CD4-positive, alpha-beta T cell treated with Interleukin-15 for 4 hours (primary cell): ENCODE results near the gene LOXL3.
A peak's percentile ranks its signal among the peaks of the same experiment; 100 is the strongest.

ENCODE experiments used
- DNase-seq: peaks from one replicate; pipeline ENCODE4 v3.0.0-alpha.2; 2020; ENCODE audit warnings: low spot score

Gene LOXL3

DNA sequence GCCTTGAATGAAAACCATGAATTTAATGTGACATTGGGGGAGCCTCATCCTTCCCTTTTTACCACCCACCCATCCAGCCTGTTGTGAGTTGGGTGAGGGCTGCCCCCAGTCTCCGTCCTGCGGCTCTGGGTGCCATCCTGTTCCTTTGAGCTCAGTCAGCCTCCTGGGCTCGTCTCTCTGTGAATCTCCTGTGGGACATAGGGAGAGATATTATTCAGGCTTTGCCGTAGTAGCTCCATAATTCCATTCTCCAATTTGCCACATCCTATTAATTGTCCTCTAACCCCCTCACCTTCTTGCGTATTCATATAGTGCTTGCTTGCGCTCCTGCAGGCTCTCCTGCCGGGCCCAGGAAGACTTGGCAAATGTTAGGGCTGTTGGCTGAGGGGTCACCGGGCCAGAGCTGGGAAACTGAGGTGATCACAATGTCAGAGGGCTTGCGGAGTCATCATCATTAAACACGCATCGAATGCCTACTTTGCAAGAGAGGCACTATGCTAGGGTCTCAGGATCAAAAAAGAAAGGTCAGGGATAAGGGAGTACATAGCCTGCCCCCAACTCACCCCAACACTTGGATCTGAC is 27.0 kb downstream of the LOXL3 start:
- no peak for DNase-seq

DNA sequence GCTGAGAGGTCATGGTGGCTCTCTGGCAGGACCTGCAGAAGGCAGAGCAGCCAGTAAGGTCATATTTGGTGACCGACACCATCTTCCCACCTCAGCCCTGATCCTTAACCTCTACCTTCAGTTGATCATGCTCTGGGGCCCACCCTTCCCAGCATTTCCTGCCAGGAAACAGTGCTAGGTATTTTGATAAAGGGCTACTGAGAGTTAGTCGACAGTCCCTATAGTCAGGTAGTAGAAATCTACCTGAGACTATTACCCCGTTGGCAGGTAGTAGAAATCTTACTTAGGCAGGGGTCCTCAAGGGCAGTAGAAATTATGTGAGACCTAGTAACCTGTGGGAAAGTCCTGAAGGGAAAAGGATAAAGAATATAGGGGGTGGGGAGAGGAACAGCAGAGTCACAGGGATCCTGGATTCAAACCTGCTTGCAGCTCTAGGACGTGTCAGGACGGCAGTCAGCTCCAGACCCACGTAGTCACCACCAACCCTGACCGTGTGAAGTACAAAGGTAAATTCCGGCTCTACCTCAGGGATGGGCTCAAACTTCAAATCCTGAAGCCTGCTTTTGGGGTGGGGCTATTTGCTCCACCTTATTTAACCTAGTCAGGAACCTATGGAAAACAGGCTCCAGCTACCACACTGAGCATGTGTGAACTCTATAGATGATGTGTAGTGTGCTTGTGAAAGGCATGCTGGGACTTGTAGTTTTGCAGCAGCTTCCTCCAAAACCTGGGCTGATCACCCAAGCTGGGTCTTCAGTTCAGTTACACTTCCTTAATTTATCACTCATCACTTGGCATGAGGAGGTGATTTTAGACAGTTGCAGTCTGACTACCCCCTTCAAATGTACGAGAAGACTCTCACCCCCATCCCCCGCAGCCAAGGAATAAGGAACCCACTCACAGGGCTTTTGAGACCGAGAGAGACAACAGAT is 27.8 kb downstream of the LOXL3 start, which contains the start of gene DQX1:
Gene DQX1 (minus strand): TSS at position 515 of the 932 bp plus-strand sequence. CDS start 502 bp downstream, at position 13.
- DNase-seq, result peak; percentile 26

- no peak for DNase-seq
These were observed 28.6 kb downstream of the LOXL3 start for GRCh38 chr2:74524955-74525716.

DNA sequence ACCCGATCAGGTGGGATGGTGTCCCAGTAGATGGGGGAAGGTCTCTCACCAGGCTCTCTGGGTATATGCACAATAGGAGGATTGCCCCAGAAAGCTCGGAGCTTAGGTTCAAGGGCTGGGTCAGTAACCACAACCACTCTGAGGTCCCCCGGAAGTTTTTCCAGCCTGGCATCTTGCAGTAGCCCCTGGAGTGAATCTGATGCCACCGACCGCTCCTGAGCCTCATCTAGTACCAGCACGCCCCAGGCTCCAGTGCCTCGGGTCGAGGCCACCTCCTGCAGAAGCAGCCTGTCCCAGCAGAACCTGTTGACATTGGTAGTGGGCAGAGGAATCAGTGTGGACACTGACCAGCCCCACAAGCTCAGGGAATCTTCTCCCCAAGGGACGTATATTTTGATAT is 29.7 kb downstream of the LOXL3 start:
- no peak for DNase-seq

- DNase-seq, result no peak
These were observed 31.2 kb downstream of the LOXL3 start for GRCh38 chr2:74522516-74522915.

DNA sequence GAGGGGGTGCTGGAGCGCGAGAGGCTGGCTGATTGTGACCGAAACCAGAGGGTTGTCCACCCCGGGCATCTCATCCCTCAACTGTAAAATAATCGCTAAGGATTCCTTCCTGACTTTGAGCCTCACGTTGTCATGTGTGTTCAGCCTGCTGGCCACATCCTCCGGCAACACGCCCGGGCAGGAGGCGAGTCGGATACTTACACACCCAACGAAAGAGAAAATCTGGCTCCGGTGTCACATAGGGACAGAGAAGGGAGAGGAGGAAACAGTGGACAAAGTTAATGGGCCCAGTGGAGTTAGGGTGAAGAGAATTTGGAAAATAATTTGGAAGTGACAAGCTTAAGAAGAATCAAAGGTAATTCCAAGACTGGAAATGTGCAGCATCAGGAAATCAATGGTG is 37.1 kb downstream of the LOXL3 start:
- no peak for DNase-seq

DNA sequence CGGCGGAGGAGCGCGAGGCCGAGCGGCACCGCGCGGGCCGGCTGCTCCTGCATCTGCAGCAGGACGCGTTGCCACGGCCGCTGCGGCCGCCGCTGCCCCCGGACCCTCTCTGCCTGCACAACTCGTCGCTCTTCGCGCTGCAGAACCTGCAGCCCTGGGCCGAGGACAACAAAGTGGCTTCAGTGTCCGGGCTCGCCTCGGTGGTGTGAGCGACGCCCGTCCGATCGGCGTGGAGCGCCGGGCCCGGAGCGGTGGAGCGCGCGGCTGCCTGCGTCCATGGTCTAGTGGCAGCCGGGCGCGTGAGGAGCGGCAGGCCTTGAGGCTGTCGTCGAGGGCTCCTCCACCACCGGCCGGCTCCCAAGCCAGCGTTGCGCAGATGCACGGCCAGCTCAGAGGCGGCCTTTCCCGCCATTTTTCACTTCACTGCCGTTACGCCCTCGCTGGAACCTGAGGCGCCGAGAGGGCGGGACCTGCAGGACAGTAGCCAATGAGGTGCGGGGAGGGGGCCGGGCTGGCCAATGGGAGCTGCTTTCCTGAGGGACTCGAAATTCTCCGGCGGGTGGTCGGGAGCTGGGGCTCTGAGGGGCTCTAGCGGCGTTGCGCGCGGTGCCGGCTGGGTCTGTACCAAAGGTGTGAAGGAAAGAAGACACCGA is 37.6 kb downstream of the LOXL3 start:
- peak; percentile 78 for DNase-seq

DNA sequence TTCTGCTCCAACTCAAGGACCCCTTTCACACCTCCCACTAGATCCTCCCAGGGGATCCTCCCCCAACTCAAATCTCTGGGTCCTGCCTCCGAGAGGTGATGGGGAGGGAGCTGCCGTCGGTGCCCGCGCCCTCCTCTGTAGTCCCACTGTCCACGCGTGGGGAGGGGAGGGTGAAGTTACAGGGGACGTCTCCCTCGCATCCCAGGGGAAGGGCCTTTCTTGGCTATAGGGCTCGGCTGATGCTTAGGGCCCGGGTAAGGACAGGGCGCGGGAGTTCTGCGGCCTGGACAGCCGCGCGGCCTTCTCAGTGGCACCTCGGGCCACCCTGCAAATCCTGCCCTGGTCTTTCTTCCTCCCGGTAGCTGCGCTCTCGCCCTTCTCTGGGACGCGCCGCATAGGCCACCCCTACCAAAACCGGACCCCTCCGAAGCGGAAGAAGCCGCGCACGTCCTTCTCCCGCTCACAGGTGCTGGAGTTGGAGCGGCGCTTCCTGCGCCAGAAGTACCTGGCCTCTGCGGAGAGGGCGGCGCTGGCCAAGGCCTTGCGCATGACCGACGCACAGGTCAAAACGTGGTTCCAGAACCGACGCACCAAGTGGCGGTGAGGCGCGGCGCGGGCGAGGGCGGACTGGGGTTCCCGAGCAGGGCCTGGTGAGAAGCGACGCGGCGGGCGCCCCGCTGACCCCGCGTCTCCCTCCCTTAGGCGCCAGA is 38.3 kb downstream of the LOXL3 start:
- DNase-seq, result no peak

- no peak for DNase-seq
These were observed 39.1 kb downstream of the LOXL3 start, which contains the start of gene TLX2 for GRCh38 chr2:74514368-74515270. TLX2 (plus strand) TSS chr2:74514450; CDS start chr2:74514807, 357 bp downstream.

DNA sequence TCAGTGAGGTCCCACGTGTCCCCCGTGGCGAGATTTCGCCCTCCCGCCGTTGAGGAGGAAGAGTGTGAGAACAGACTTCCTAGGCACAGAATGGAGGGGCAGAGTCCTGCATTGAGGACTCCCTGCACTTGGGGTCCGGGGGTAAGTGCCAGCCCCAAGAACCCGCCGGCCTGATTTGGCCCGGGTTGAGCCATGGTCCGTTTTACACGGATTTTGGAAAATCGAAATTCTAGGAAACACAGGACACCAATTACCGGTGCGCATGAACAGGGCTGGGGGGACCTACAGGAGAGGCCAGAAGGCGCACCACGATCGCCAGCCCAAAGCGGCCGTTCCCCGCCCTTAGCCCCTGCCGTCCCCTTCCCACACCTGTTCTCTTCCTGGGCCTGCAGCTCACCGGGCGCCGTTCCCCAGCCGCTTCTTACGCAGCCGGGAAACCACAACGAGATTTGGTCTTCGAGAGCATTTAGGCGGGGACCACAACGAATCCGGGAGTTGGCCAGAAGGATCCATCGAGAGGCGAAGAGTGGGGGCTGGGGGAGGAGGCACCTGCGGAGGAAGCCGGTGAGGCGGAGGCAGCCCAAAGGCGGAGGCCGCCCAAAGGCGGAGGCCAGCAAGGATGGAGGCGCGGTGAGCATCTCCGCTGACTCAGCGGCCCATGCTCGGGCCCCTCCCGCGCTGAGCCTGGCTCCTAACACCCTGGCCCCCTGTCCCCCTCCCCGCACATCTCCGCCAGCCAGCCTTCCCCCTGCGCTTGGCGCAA is 40.0 kb downstream of the LOXL3 start:
- peak; percentile 31 for DNase-seq

- no peak for DNase-seq
These were observed 40.8 kb downstream of the LOXL3 start for GRCh38 chr2:74512744-74513604.

DNA sequence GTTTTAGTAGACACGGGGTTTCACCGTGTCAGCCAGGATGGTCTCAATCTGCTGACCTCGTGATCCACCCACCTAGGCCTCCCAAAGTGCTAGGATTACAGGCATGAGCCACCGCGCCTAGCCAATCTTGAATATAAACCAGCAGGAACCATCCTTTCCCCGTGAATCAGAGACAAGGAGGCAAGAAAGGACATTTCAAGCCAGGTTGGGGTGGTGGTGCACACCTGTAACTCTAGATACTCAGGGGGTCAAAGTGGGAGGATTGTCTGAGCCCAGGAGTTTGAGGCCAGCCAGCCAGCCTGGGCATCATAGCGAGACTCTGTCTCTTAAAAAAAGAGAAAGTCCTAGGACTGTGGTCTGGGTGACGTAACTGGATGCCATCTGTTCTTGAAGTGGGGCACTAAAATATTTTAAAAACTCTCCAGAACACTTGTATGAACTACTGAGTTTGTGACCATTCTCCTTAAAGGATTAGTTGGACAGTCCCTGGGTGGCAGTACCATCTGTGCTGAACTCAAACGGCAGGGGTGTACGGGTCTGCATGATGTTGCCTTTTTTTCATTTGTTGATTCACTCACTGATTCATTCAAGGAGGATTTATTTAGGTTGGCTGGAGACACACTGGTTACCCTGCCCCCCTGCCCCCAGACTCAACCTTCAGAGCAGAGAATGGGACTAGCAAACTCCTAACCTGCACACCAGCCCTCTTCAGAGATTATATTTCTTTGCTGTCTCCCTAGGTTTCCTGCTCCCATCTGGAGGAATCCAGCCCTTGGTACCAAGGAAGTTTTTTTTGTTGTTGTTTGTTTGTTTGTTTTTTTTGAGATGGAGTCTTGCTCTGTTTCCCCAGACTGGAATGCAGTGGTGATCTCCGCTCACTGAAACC is 42.4 kb downstream of the LOXL3 start:
- DNase-seq, result no peak

GRCh38 chr2:74510272-74510671 is 43.5 kb downstream of the LOXL3 start:
- no peak for DNase-seq

- no peak for DNase-seq
These were observed 45.7 kb downstream of the LOXL3 start for GRCh38 chr2:74507926-74508520.

- peak; percentile 98 for DNase-seq
These were observed 46.4 kb downstream of the LOXL3 start, which contains the start of gene PCGF1 for GRCh38 chr2:74507145-74507925. PCGF1 (minus strand) TSS chr2:74507695; CDS start chr2:74507668, 27 bp downstream.
